Subcutaneous abdominal adipose tissue (tissue), 5 donors: ENCODE data around the gene QRFP.

Experiments
- H3K27ac ChIP-seq: one replicate; pipeline ENCODE4 v1.7.0; 2013; ENCODE audit warnings: low read depth, mild to moderate bottlenecking, inconsistent platforms, low read length, moderate library complexity
- H3K27me3 ChIP-seq, 5 donors: one replicate each; pipeline ENCODE4 v1.7.0; 2013; ENCODE audit warnings: low read length in 5 of 5, inconsistent platforms in 1 of 5; ENCODE audit not compliant: control insufficient read depth in 5 of 5, insufficient read depth in 4 of 5
- H3K36me3 ChIP-seq, 5 donors: one replicate each; pipeline ENCODE4 v1.7.0; 2013; ENCODE audit warnings: low read length in 5 of 5; ENCODE audit not compliant: control insufficient read depth in 5 of 5, insufficient read depth in 5 of 5
- H3K4me1 ChIP-seq, 5 donors: one replicate each; pipeline ENCODE4 v1.7.0; 2013; ENCODE audit warnings: low read length in 5 of 5, mild to moderate bottlenecking in 3 of 5, moderate library complexity in 1 of 5; ENCODE audit not compliant: control insufficient read depth in 5 of 5, insufficient read depth in 5 of 5
- H3K4me3 ChIP-seq, 5 donors: one replicate each; pipeline ENCODE4 v1.7.0; 2013; ENCODE audit warnings: low read length in 5 of 5, low read depth in 1 of 5
- H3K9ac ChIP-seq, 5 donors: one replicate each; pipeline ENCODE4 v1.7.0; 2013; ENCODE audit warnings: low read length in 5 of 5, mild to moderate bottlenecking in 4 of 5, moderate library complexity in 3 of 5
- H3K9me3 ChIP-seq, 5 donors: one replicate each; pipeline ENCODE4 v1.7.0; 2013; ENCODE audit warnings: low read length in 5 of 5; ENCODE audit not compliant: control insufficient read depth in 5 of 5
- donor health status: healthy.
- donor health status: healthy.
- donor health status: healthy.
- donor health status: healthy.
- donor health status: healthy.

Gene QRFP

DNA sequence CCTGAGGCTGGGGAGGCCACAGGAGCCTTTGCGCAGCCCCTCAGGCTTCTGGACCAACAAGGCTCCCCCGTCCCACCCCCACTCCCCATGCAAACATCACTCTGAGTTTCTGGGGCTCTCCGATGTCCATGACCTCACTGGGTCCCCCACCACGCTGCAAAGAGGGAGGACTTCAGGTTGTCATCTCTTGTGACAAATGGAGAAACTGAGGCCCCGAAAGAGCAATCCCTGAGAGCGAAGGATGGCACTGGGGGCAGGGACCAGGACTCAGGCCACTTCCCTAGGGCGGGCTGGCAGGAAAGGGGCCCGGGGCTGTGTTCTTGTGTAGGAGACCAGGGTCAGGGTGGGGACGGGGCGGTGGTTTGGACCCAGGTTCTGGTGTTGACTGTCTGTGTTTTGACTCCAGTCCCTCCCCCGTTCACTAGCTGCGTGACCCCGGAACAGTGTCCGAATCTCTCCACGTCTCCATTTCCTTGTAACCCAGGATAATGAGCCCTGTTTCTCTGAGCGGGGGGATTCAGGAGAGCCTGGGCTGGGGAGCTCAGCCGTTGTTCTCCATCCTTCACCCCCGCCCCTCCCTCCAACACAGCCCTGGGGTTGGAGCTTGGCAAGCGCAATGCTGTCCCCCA is 28.6 kb upstream of the QRFP start:
- no peak overlapping the region for H3K9ac ChIP-seq
- H3K4me1 ChIP-seq: no peaks in the 10 kb centered on the region
- H3K9me3 ChIP-seq: no peaks in the 10 kb centered on the region
- no peak overlapping the region for H3K27ac ChIP-seq
- H3K27me3 ChIP-seq: peaks cover 22 to 67% (median 50%) of the 10 kb centered on the region in 5 donors
- no peak overlapping the region for H3K4me3 ChIP-seq
- no peaks in the 10 kb centered on the region for H3K36me3 ChIP-seq

- Histone ChIP-seq H3K27me3 (peaks cover 21 to 67% (median 50%) of the 10 kb centered on the region in 5 donors), H3K9ac (no peak overlapping the region), H3K4me1 (no peaks in the 10 kb centered on the region), H3K9me3 (no peaks in the 10 kb centered on the region), H3K36me3 (no peaks in the 10 kb centered on the region), H3K27ac (no peak overlapping the region), H3K4me3 (no peak overlapping the region)
Measured at GRCh38 chr9:130924448-130924788, 27.8 kb upstream of the QRFP start.

GRCh38 chr9:130923611-130924447 is 27.2 kb upstream of the QRFP start:
- H3K27ac ChIP-seq: no peak overlapping the region
- no peaks in the 10 kb centered on the region for H3K4me1 ChIP-seq
- no peak overlapping the region for H3K9ac ChIP-seq
- H3K9me3 ChIP-seq: no peaks in the 10 kb centered on the region
- no peak overlapping the region for H3K4me3 ChIP-seq
- H3K36me3 ChIP-seq: no peaks in the 10 kb centered on the region
- H3K27me3 ChIP-seq: peaks cover 25 to 67% (median 51%) of the 10 kb centered on the region in 5 donors

DNA sequence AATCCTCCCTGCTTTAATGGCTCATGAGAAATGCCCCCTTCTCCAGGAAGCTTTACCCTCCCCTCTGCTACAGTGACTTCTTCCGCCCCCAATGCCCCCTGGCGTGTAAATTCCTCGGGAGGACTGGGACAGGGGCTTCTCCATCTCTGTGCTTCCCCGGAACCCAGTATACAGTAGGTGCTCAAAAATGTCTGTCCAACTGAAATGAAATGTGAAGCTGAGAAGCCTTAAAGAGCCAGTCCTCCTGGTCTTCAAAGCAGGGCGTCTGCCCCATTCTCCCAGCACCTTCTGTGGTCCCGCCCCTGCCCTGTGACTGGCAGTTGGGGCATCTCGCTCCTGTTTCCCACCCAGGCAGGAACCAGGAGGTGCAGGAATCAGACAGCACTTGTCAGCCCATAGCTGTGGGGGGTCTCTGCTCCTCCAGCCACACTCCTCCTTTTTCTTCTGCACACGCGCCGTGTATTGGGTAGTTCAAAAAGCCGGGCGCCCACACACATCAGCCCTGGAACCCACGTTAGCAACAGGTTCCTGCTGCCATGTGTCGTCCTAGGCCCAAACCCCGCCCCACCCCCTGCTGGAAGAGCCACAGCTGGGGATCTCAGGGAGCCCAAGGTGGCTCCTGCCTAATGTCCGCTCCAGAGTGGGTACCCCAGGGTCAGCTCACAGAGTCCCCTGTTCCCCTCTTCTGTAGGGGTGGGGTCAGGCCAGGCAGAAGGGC is 26.4 kb upstream of the QRFP start:
- H3K27ac ChIP-seq: no peak overlapping the region
- H3K4me3 ChIP-seq: no peak overlapping the region
- peaks cover 26 to 73% (median 52%) of the 10 kb centered on the region in 5 donors for H3K27me3 ChIP-seq
- H3K9me3 ChIP-seq: no peaks in the 10 kb centered on the region
- no peaks in the 10 kb centered on the region for H3K36me3 ChIP-seq
- no peaks in the 10 kb centered on the region for H3K4me1 ChIP-seq
- H3K9ac ChIP-seq: no peak overlapping the region

GRCh38 chr9:130921989-130922892 is 25.6 kb upstream of the QRFP start:
- no peak overlapping the region for H3K4me3 ChIP-seq
- peaks cover 32 to 80% (median 60%) of the 10 kb centered on the region in 5 donors for H3K27me3 ChIP-seq
- H3K4me1 ChIP-seq: no peaks in the 10 kb centered on the region
- H3K36me3 ChIP-seq: no peaks in the 10 kb centered on the region
- no peak overlapping the region for H3K27ac ChIP-seq
- no peak overlapping the region for H3K9ac ChIP-seq
- H3K9me3 ChIP-seq: no peaks in the 10 kb centered on the region

GRCh38 chr9:130921300-130921988 is 24.8 kb upstream of the QRFP start:
- Histone ChIP-seq H3K9ac (no peak overlapping the region), H3K4me3 (no peak overlapping the region), H3K9me3 (no peaks in the 10 kb centered on the region), H3K27ac (no peak overlapping the region), H3K27me3 (peaks cover 34 to 83% (median 61%) of the 10 kb centered on the region in 5 donors), H3K36me3 (no peaks in the 10 kb centered on the region), H3K4me1 (no peaks in the 10 kb centered on the region)

DNA sequence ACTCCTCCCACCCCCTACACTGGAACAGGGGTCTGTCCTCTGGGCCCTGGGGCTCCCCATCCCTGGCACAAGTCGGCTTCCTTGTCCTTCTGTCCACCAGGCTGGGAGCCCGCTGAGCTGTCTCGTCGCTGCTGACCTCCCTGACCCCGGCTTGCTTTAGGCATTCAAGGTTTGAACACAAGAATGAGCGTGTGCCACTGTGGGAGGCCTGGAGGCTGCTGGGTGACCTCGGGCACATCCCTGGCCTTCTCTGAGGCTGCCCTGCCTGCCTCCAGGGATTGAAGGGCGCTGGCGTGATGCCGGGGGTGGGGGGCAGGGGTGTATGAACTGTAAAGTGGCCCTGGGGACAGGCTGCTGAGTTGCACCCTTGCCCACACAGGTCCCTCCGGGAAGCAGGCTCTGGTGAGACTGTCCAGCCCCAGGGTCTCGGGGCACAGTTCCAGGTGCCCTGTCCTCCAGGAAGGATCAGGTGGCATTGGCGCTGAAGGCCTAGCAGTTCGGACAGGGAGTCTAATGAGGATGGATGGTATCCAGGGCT is 24.2 kb upstream of the QRFP start:
- Histone ChIP-seq H3K27ac (no peak overlapping the region), H3K36me3 (no peaks in the 10 kb centered on the region), H3K4me3 (no peak overlapping the region), H3K9ac (no peak overlapping the region), H3K27me3 (peaks cover 34 to 80% (median 61%) of the 10 kb centered on the region in 5 donors), H3K4me1 (no peaks in the 10 kb centered on the region), H3K9me3 (no peaks in the 10 kb centered on the region)

DNA sequence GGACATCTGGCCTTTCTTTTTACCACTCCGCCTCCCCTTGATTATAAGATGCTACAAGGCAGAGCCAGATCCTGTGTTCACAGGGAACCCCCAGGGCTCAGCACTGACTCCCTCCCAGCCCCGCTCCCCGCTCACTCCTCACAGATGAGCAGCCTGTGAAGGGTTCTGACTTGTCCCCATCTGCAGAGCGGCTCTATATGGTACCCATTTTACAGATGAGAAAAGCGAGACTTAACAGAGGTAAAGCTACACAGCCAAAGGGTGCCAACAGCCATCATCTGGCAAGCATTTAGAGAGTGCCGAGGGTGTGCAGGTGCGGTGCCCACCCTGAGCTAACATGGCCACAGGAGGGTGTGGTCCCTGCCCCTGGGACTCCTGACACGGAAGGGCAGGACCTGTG is 23.6 kb upstream of the QRFP start:
- H3K27me3 ChIP-seq: peaks cover 34 to 75% (median 58%) of the 10 kb centered on the region in 5 donors
- H3K4me3 ChIP-seq: no peak overlapping the region
- no peaks in the 10 kb centered on the region for H3K36me3 ChIP-seq
- H3K4me1 ChIP-seq: no peaks in the 10 kb centered on the region
- H3K9ac ChIP-seq: no peak overlapping the region
- no peak overlapping the region for H3K27ac ChIP-seq
- H3K9me3 ChIP-seq: no peaks in the 10 kb centered on the region

- no peaks in the 10 kb centered on the region for H3K9me3 ChIP-seq
- no peak overlapping the region for H3K27ac ChIP-seq
- H3K9ac ChIP-seq: no peak overlapping the region
- H3K4me3 ChIP-seq: no peak overlapping the region
- no peaks in the 10 kb centered on the region for H3K4me1 ChIP-seq
- H3K27me3 ChIP-seq: peaks cover 31 to 76% (median 59%) of the 10 kb centered on the region in 5 donors
- no peaks in the 10 kb centered on the region for H3K36me3 ChIP-seq
Measured at GRCh38 chr9:130919559-130920145, 23.0 kb upstream of the QRFP start.
